Left hindlimb (tissue), 1 donor: ENCODE measurements around the gene TNFRSF19.

ENCODE experiments used
- DNase-seq: peaks from one replicate; pipeline ENCODE4 v3.0.0-alpha.2; 2018

TNFRSF19 gene

DNA sequence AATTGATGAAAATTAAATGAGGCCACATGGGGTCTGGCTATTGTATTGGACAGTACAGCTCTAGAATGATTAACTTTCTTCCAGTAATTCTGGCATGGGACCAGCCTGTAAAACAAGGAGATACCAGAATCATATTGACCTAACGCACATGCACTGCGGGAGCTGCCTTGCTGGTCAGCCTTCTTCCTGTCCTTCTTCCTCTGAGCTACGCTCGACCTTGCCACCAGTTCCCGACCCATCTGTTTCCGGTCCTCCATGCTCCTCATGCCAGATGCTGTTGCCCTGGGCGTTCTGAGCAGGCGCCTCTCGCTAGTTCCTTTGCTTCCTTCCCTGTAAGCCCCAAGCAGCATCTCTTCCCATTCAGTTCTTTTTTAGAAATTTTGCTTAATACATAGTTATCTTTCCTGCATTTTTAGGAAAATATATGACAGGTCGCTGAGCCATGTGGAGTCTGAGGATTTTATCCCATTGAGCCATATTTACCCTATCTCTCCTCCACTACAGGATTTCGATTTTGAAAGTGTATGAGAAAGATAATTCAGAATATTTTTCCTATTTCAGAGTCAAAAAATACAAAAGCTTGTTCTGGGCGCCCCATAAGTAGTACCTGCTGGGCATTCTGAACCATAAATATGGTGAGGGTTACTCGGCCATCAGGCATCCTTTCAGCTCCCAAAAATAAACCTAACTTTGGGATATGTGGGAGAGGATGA is 38.6 kb downstream of the TNFRSF19 start:
- peak; percentile 59 for DNase-seq

DNA sequence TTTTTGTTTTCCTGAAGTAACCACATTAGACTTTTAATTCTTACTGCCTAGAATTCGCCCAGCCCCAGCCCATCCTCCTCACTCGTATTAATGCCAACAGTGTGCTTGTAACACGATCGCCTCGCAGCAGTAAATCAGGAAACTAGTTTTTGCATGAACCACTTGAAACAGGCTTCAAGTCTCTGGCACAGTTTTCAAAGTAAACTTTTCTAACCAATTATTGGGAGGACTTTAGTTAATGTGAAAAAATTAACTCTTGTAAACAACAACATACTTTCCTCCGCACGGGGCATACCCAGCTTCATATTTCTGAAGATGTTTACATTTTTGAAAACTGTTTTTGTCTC is 39.2 kb downstream of the TNFRSF19 start:
- DNase-seq: peak; percentile 55

DNA sequence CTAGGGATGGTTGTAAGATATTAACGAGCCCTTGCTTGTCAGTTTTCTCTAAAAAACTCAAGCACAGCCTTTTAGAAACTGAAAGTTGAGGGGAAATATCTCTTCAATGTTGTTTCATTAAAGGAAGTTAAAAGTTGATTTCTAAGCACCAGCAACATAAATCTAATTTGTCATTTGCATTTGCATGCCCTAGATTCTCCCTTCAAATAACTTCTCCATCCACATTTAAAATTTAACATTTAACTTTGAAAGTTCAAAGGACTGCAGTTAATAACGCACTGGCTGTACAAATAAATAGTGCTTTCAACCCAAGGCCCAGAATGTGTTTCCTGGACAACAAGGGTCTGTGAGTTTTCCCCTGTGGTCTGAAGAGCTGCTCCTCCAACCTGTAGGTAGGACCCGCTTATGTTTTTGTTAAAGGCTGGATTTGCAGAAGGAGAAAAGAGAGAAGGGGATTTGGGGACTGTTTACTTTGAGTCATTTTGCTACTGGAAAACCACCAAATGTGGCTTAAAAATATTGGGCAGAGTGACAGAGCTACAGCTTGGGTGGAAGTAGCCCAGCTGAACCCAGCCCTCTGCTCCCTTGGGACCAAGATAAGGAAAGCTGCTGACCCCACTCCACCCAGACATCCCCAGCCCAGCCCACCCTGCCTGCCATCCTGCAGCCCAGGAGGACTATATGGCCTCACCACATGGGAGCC is 39.8 kb downstream of the TNFRSF19 start:
- no peak for DNase-seq

DNA sequence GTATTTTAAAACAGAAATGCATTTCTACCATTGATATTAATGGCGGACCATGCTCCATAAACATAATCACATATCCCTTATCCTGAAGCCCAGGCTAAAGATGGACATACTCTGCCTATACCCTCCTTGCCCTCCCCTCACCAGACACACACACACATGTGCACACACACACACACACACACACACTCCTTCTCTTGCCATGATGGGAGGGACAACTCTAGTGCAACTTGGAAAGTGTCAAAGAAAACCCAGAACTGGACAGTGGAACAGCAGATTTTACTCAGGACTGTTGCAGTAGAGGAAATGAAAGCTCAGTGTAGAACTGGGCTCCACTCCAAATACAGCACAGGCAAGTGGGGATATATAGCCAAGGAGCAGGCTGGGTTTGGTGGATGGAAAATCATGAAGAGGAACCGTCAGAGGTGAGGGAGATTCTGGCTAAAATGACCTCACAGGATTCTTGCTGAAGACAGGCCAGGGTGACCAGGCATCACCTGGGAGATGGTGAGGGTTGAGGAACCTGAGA is 40.8 kb downstream of the TNFRSF19 start:
- DNase-seq: peak; percentile 31

DNA sequence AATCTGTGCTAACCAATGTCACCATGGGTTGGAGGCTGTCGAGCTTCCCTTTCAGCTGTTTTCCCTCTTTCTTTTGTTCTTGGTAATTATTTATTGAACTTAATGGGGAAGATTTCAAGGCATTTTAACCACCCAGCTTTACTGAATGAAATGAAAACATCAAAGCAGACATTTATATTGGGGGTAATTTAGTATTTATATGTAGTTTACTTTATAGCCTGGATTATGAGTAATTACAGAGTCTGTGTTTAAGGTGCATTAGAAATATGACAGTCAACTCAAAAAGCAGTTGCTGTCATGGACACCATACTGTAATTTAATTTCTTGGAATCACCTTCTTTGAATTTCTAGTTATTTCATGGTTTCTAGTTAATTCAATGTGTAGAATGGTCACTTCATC is 42.0 kb downstream of the TNFRSF19 start:
- DNase-seq: no peak

DNA sequence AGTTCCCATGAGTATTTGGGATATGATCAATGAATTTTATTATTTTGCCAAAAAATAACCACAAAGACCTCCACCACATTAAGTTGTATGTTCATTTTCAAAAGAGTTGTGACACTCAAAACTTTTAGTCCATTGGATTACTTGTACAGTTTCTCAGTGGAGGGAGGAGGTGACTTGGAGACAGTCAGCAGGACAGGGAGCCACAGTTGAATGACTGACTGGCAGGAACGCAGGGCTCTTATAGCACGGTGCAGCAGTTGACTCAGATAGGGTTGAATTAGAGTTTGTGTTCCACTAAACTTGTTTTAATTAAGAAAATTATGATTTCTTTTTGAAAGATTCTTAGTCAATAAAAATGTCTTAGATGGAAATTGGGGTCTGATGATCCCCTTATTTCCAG is 42.5 kb downstream of the TNFRSF19 start:
- DNase-seq: no peak

DNA sequence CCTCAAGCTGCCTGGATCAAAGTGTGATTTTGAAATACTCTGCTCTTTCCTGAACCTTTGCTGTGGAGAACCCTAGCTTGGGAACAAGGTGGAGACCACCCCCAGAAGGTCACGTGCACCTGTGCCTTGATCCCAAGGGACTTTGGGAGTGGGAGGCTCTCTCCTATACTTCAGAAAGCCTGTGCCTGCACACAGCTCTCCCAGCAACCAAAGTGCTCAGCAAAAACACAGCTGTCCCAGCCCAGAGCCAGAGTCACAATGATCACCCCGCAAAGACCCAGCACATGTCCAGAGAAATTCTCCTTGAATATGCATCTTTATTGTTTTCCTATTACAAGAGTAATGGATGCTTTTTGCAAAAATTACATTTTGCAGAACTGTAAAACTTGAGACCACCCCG is 43.4 kb downstream of the TNFRSF19 start:
- no peak for DNase-seq

DNA sequence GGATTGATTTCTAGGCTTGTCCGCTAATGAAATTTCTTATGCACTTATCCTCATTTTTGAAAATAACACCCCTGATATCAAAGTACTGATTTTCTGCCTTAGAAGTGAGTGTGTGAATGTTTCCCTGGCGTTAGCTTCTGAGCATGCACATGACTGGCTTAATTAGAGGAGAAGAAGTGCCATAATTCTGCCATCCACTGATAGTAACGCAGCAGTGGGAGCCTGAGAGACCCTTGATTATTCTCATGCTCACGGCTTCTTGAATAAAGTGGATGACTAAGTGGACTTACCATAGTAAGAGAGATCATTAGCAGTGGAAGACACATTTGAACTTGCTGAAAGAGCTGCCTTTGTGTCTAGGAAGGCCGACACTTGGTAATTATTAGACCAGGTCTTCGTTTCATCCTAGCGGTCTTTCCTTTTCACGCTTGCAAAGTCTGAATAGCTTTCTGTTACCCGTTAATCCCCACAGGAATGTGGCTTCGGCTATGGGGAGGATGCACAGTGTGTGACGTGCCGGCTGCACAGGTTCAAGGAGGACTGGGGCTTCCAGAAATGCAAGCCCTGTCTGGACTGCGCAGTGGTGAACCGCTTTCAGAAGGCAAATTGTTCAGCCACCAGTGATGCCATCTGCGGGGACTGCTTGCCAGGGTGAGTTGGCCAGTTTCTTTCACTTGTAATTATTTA is 45.3 kb downstream of the TNFRSF19 start:
- peak; percentile 43 for DNase-seq

DNA sequence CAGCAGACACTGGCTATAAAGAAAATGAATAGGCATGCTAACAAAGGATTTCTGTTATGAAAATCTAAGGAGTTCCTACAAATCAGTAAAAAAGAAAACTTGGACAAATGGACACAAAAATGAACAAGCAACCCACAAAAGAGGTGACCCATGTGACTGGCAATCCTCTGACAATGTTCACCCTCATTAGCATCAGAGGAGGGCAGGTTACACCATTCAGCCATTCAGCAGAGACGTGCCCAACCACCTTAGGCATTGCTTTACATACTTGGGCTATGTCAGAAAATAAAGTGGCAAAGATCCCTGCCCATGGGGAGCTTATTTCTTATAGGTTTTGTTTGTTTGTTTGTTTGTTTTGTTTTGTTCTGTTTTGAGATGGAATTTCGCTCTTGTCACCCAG is 46.0 kb downstream of the TNFRSF19 start:
- no peak for DNase-seq

DNA sequence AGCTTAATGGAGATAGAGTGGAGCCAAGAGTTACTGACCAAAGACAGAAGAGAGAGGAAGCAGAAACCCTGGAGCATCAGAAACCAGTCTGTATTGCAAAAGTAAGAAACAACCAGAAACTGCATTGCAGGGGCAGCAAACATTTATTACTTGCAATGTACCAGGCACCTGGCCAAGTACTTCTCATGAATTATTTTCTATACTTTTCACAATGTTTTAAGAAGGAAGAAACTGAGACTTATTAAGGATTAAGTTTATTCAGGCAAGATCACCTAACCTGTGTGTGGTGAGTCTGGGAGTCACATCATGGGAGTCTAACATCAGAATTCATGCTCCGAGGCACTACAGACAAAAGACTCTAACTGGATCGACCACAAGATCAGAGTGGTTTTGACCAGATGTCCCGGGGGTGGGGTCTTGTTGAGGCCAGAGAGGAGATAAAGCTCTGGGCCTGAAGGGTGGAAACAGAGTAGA is 47.4 kb downstream of the TNFRSF19 start:
- DNase-seq: peak; percentile 39

DNA sequence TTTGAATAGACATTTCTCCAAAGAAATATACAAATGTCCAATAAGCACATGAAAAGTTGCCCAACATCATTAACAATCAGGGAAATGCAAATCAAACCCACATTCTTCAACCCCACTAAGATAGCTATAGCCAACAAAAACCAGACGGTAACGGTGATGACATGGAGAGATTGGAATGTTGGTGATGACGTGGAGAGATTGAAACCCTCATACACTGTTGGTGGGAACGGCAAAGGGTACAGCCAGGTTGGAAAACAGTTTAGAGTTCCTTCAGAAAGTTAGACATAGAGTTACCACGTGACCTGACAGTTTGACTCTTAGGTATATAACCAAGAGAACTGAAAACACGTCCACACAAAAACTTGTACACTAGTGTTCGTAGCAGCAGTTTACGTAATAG is 48.1 kb downstream of the TNFRSF19 start:
- DNase-seq: no peak

DNA sequence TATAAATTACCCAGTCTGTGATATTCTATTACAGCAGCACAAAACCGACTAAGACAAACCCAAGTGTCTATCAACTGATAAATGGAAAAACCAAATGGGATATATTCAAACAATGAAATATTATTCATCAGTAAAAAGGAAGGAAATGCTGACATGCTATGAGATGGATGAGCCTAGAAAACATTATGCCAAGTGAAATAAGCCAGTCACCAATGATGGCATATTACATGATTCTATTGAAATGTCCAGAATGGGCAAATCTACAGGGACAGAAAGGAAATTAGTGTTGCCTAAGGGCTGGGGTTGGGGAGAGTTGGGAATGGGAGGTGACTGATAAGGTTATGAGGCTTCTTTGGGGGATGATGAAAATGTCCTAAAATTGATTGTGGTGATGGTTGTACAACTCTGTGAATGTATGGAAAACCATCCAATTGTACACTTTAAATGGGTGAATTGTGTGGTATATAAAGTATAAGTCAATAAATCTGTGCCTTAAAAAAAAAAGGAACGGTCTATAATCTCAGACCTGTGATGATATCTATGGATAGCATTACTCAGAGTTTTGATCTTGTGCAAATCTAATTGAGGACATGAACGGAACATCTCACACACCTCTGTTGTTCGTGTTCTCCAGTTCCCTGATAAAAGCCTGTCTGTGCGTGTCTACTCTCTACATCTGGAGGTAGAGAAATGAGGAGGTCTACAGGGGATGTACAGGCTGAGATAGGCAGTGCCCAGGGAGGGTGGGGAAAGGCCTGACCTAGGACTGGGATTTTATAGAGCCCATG is 49.0 kb downstream of the TNFRSF19 start:
- DNase-seq: no peak

DNA sequence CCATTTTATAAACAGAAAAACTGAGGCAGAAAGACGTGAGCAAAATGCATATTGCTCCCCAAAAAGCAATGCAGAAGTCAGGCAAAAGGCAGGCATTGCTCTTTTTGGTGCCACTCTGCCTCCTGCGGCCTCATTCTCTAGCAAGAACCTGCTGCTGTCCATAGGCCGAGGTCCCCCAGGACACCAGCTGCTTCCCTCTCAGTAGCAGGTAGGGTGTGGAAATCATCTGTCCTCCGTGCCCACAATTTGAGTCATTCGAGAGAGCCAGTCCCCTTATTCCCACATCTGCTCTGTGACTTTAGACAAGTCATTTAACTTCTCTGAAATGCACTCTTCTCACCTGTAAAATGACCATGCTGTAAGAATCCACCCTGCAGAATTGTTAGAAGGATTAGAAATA is 50.0 kb downstream of the TNFRSF19 start:
- no peak for DNase-seq

DNA sequence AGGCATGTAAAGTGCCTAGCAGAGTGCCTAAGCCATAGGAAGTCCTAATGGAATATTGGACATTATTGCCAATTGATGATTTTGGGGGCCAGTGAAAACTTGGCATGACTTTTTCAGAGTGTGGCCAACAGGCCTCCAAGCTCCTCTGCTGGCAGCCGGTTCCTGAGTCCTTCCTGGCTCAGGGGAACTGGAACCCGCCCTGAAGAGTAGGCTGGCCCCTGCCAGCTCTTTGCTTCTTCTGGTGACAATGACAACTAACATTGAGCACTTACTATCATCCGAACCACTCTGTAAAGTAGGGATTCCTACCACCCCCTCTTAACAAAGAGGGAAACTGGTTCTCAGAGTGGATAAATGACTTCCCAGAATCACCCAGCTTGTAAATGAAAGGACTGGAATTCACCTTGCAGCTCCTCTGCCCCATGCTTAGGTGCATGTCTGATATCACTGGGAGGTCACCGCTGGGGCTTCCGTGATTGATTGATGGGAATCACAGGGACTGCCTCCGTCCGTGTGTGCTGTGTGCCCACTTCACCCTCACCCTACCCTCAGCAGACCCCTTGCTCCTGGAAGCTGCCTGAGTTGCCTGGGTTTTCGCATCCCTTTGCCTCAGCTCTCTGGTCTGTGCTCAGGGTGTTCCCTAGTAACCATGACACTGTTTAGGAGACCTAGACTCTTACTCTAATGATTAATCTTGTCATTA is 50.6 kb downstream of the TNFRSF19 start:
- DNase-seq: no peak

DNA sequence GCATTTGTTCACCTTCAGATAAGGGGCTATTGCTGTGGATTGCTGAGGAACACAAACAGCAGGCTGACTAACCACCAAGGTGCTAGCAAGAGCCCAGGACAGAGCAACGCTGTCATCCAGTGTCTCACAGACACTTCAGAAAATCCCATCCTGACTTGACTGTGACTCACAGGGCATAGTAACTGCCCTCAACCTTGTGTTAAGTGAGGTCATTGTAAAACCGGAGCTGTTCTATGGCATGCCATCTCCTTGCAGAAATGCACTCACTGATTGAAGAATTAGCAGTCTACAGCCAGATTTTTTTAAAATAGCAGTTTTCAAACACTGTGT is 51.1 kb downstream of the TNFRSF19 start:
- no peak for DNase-seq

DNA sequence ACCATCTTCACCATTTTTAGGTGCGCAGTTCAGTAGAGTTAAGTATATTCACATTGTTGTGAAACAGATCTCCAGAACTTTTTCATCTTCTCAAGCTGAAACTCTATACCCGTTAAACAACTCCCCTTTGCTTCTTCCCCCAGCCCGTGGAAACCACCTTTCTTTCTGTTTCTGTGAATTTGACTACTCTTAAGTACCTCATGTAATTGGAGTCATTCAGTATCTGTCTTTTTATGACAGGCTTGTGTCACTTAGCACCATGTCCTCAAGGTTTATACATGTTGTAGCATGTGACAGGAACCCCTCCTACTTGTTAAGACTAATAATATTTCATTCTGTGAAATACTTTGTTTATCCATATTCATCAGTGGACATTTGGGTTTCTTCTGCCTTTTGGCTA is 52.8 kb downstream of the TNFRSF19 start:
- no peak for DNase-seq

DNA sequence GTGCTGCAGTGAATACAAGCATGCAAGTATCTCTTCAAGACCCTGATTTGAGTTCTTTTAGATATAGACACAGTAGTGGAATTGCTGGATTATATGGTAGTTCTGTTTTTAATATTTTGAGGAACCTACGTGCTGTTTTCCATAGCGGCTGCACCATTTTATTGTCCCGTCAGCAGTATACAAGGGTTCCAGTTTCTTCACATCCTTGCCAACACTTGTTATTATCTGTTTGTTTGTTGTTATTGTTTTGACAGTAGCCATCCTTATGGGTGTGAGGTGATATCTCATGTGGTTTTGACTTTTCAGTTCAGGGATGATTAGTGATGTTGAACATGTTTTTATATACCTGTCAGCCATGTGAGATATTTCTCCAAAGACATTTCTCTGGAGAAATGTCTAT is 53.2 kb downstream of the TNFRSF19 start:
- no peak for DNase-seq

DNA sequence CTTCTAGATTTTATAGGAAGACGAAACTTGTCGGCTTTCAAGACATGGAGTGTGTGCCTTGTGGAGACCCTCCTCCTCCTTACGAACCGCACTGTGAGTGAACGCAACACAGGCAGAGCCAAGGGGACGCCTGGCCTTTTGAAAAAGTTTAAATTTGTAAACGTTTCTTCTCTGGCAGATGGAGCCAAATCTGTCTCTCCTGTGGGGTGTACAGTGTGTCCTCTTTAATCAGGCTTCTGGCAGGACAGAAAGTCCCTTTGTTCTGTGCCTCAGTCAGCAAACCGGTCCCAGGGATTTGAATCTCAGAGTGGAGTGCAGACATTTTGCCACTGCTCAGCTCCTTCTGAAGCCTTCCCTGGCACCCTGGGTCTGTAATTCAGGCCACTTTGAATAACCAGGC is 56.5 kb downstream of the TNFRSF19 start:
- DNase-seq: no peak

DNA sequence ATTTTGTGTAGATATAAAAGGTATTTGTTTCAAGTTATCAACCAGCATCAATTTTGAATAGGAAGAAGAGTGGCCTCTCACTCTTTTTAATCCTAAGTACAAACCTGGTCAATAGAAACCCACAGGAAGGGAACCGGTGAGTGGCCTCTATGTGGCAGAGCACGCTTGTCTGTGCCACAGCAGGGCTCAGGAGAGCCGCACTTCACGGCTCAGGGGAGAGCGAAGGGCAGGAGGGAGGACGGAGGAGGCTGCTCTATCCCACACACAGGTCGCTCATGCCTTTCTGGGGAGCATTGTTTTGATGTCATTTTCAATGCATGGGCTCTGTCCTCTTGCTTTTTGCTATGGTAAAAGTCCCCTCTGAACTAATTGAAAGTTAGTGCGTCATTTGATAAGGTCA is 57.2 kb downstream of the TNFRSF19 start:
- DNase-seq: no peak

DNA sequence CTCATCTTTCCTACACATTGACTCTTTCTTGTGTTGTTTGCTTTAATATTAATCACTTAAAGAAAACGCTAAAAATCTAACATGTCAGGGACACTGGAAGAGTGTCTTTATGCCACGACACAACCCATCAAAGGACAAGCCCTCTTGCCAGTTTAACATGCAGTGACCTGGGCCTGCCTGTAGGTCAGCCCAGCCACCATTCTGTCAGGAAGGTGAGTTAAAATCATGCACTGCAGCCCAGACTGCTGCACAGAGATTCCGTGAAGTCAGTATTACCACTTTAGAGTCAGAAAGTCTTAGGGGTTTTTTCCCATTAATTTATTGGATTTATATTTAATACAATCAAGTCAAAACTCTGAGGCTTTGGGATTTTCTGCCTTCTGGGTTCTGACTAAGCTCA is 58.0 kb downstream of the TNFRSF19 start:
- no peak for DNase-seq

DNA sequence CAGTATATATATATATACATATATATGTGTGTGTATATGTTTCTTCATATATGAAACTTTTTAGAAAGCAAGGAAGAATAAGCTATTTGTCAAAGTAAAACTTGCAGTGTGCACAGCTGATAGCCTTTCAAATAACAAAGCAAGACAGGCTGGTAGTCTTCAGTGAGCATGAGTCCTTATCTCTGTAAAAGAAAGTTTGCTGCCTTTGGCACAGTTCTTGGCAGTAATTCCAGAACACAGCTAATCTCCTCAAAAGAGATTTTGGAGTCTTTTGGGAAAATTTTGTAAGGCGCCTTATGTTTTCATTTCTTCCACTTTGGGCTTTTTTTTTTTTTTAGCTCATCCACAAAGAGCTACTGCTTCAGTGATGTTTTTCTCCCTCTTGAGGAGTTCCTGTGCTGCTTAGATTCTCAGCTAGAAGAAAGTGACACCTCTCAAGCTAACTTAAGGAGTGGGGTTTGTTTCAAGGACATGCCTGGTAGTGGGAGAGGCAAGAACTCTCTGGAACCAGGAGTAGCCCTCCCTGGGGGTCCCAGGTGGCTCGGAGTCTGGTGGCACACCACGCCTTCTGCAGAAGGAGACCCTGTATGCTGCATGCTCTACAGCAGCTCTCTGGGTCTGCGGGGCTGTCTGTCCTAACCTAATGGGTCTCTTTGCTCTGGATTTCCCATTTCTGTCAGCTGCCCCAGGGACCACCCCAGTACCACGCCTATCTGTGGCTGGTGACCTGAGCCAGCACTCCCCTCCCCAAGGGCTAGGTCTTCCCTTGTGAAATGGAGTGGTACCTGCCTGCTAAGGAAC is 58.8 kb downstream of the TNFRSF19 start:
- no peak for DNase-seq
